A673 (cell line): ENCODE measurements around the gene ENAH. TPM values are rescaled to one million over a fixed set of nuclear protein-coding genes. Genes with fewer than 3 reads are reported as not detected.

Experiments
- BruUV-seq: library from RNA; stranded (reverse); fragments of 400-500 nt; replicated peaks from 2 replicates; lab custom pipeline; 2021; lab: Mats Ljungman, UMichigan
- CTCF ChIA-PET: fragments of 300-600 bp; sonication (Branson Sonifier 250); formaldehyde crosslinking; loops from one replicate; lab custom pipeline; 2022; ENCODE audit warnings: antibody characterized with exemption; lab: Charles Lee
- POLR2A ChIA-PET: fragments of 300-600 bp; sonication (Branson Sonifier 250); formaldehyde crosslinking; loops from one replicate; lab custom pipeline; 2022; ENCODE audit warnings: antibody characterized with exemption; ENCODE audit not compliant: low non-redundant PET; lab: Charles Lee
- DNase-seq: peaks from one replicate; pipeline ENCODE4 v3.0.0-alpha.2; 2015; ENCODE audit warnings: low spot score
- H3K27ac ChIP-seq: fragments of 200-600 bp; sonication (generic); 2 replicates; pipeline ENCODE4 v1.5.1; 2016; ENCODE audit warnings: mixed run types, low read depth, mild to moderate bottlenecking, mixed read lengths, antibody characterized with exemption, low read length; ENCODE audit not compliant: poor library complexity, severe bottlenecking
- H3K27me3 ChIP-seq: fragments of 200-600 bp; sonication (generic); replicated peaks from 2 replicates; pipeline ENCODE4 v1.6.1; 2017; ENCODE audit warnings: mixed run types, low read depth, mild to moderate bottlenecking, mixed read lengths, antibody characterized with exemption, low read length; ENCODE audit not compliant: insufficient read depth, poor library complexity
- H3K36me3 ChIP-seq: fragments of 200-600 bp; sonication (generic); 2 replicates; pipeline ENCODE4 v1.6.1; 2016; ENCODE audit warnings: mixed run types, mild to moderate bottlenecking, mixed read lengths, antibody characterized with exemption, low read length; ENCODE audit not compliant: insufficient read depth, poor library complexity, severe bottlenecking
- H3K4me1 ChIP-seq: fragments of 200-600 bp; sonication (generic); 2 replicates; pipeline ENCODE4 v1.6.1; 2017; ENCODE audit warnings: mixed run types, mild to moderate bottlenecking, mixed read lengths, antibody characterized with exemption, low read length; ENCODE audit not compliant: insufficient read depth, poor library complexity, severe bottlenecking
- H3K4me3 ChIP-seq: fragments of 200-600 bp; sonication (generic); 2 replicates; pipeline ENCODE4 v1.5.1; 2016; ENCODE audit warnings: low read depth, mixed run types, mild to moderate bottlenecking, mixed read lengths, low read length; ENCODE audit not compliant: poor library complexity, severe bottlenecking
- H3K9me3 ChIP-seq: fragments of 200-600 bp; sonication (generic); 2 replicates; pipeline ENCODE4 v1.6.1; 2016; ENCODE audit warnings: mixed run types, low read depth, mild to moderate bottlenecking, mixed read lengths, antibody characterized with exemption, low read length; ENCODE audit not compliant: poor library complexity, severe bottlenecking
- CTCF ChIP-seq: fragments of 300-800, 200-600 bp; sonication (generic); conservative IDR thresholded peaks from 2 replicates; pipeline ENCODE4 v1.5.1; 2017; ENCODE audit warnings: low read depth, mild to moderate bottlenecking, antibody characterized with exemption, low read length, moderate library complexity, mixed read lengths
- EZH2 ChIP-seq: fragments of 200-600 bp; sonication (generic); IDR thresholded peaks from 2 replicates; pipeline ENCODE4 v1.6.1; 2017; ENCODE audit warnings: borderline replicate concordance, low read depth, mild to moderate bottlenecking, mixed read lengths, antibody characterized with exemption, low read length; ENCODE audit not compliant: poor library complexity, severe bottlenecking
- intact Hi-C: fragments of 100-400 bp; cut with micrococcal nuclease; formaldehyde crosslinking; loops from one replicate; pipeline ENCODE4 v1.10.0; 2022; ENCODE audit not compliant: unreplicated experiment
- total RNA-seq: library from RNA; stranded (reverse); gene quantifications from 2 replicates; pipeline ENCODE4 v1.2.3, GENCODE V29; 2021

ENAH gene
- total RNA-seq, 1 experiment from 2014 or later = 186 TPM

- CTCF ChIA-PET = no interaction called here
Observed at GRCh38 chr1:225462429-225462713, 190.6 kb downstream of the ENAH start.

GRCh38 chr1:225461533-225462428 is 191.1 kb downstream of the ENAH start:
- Histone ChIP-seq H3K4me3 (no peak overlapping the region), H3K4me1 (peaks cover 42% of the 10 kb centered on the region), H3K27ac (no peak overlapping the region), H3K36me3 (no peaks in the 10 kb centered on the region), H3K9me3 (no peaks in the 10 kb centered on the region), H3K27me3 (no peaks in the 10 kb centered on the region)
- CTCF ChIA-PET = interaction anchor here (0.7 kb wide), 1 partner anchor 17 kb away, joined by 3 read pairs; no protein-coding TSS in a partner anchor
- no TSS peak for BruUV-seq
- DNase-seq = no peak
- no peak for TF ChIP-seq CTCF
- TF ChIP-seq EZH2 = no peak
- intact Hi-C loops = no loop called here
- POLR2A ChIA-PET = interaction anchor here (0.7 kb wide), 1 partner anchor 210 kb away, joined by 3 read pairs; no protein-coding TSS in a partner anchor

More at GRCh38 chr1:225462429-225462713, 190.6 kb downstream of the ENAH start:
- no peak for DNase-seq
- TF ChIP-seq CTCF (no peak), EZH2 (no peak)
- Histone ChIP-seq H3K4me3 (no peak overlapping the region), H3K4me1 (peaks cover 42% of the 10 kb centered on the region), H3K9me3 (no peaks in the 10 kb centered on the region), H3K36me3 (no peaks in the 10 kb centered on the region), H3K27ac (no peak overlapping the region), H3K27me3 (no peaks in the 10 kb centered on the region)
- intact Hi-C loops = no loop called here
- no TSS peak for BruUV-seq
- POLR2A ChIA-PET = no interaction called here

GRCh38 chr1:225460737-225461532 is 192.0 kb downstream of the ENAH start:
- no peaks in the 10 kb centered on the region for H3K36me3 ChIP-seq
- H3K9me3 ChIP-seq = no peaks in the 10 kb centered on the region
- no TSS peak for BruUV-seq
- no peaks in the 10 kb centered on the region for H3K27me3 ChIP-seq
- ChIA-PET POLR2A (interaction anchor here (0.7 kb wide), 1 partner anchor 211 kb away, joined by 3 read pairs; no protein-coding TSS in a partner anchor), CTCF (interaction anchor here (0.7 kb wide), 1 partner anchor 16 kb away, joined by 3 read pairs; no protein-coding TSS in a partner anchor)
- TF ChIP-seq EZH2 = no peak
- no peak for TF ChIP-seq CTCF
- no peak for DNase-seq
- intact Hi-C loops = no loop called here
- H3K4me3 ChIP-seq = no peak overlapping the region
- no peak overlapping the region for H3K27ac ChIP-seq
- peaks cover 42% of the 10 kb centered on the region for H3K4me1 ChIP-seq
